PC-3 (cell line): Measurements from ENCODE around the gene TRIM40.

Experiments
- CTCF ChIP-seq: fragments of 300-600 bp; sonication (generic); conservative IDR thresholded peaks from 2 replicates; pipeline ENCODE4 v1.5.1; 2017; ENCODE audit warnings: antibody characterized with exemption, low read depth, mild to moderate bottlenecking, low read length
- EZH2 ChIP-seq: fragments of 300-600 bp; sonication (generic); IDR thresholded peaks from one replicate; pipeline ENCODE4 v1.6.1; 2017; ENCODE audit warnings: antibody characterized with exemption, mild to moderate bottlenecking, low read length; ENCODE audit not compliant: unreplicated experiment

DNA sequence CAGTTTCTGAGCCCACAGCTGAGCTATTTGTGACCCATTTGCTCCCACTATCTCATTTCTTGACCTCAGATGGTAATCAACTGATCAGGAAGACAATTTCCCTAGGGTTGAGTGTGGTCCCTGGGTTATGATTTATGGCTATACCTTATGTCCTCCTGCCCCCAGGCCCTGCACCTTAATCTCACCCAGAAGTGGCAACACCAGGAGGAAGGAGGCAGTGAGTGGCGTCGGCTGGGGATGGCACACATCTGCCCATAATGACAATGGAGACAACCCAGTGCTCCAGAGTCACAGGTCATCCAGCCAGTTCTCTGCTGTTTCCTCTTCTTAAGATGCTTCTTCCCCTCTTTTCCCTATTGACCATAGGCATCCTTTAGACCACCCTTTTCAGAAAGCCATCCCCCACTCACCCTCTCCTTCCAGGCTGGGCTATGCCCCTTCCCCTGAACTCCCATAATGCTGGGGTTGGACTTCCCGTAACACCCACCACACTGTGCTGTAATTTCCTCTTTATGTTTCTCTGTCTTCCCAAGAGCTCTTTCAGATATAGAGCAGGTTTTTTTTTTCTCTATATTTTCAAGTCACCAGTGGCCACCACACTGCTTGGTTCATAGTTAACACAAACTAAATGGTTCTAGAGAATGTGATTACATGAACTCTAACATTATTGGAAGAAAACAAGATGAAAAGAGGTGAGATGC, 17.1 kb downstream of the TRIM40 start:
- TF ChIP-seq EZH2 (no peak), CTCF (no peak)
